Hepatocyte (in vitro differentiated cells): ENCODE data around the gene PRSS50.

ENCODE experiments used
- CTCF ChIP-seq: fragments of 200-600 bp; sonication (generic); IDR thresholded peaks from 2 replicates; pipeline ENCODE4 v1.5.1; 2016; ENCODE audit warnings: antibody characterized with exemption, mild to moderate bottlenecking; ENCODE audit not compliant: poor library complexity
- EZH2 ChIP-seq: fragments of 200-600 bp; sonication (generic); IDR thresholded peaks from 2 replicates; pipeline ENCODE4 v1.6.1; 2016; ENCODE audit warnings: antibody characterized with exemption, mild to moderate bottlenecking, borderline replicate concordance
- EZH2phosphoT487 ChIP-seq: fragments of 200-600 bp; sonication (generic); IDR thresholded peaks from one replicate; pipeline ENCODE4 v1.6.1; 2018; ENCODE audit warnings: antibody characterized with exemption, mild to moderate bottlenecking, low read depth, moderate library complexity; ENCODE audit not compliant: unreplicated experiment, severe bottlenecking

- TF ChIP-seq CTCF (no peak), EZH2phosphoT487 (no peak), EZH2 (no peak)
Measured at GRCh38 chr3:46711305-46711704, 6.4 kb downstream of the PRSS50 start.
